ENCODE measurements around the gene CIT.
"Not testable (repeated sequence)": the region's sequence is repeated elsewhere in the genome, so short reads cannot be mapped to it uniquely, and the experiment has no call there.

The CIT gene

DNA sequence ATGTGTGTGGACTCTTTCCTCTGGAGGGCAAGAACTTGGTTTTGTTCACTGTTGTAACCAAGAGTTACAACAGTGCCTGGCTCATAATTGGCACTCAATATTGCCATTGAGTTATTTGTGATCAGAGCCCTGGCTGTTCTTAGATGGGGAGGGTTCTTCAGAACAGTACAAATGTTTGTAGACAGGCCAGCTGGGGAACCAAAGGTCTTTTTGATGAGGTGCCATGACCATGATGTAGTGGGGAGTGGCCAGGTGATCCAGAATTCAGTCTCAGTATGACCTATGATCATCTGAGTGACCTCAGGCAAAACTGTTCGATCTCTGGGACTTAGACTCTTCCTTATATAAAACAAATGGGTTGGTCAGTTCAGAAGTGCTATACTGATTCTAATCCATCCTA lies 212.5 kb downstream of the CIT start:
- TF ChIP-seq, protein P1, sequence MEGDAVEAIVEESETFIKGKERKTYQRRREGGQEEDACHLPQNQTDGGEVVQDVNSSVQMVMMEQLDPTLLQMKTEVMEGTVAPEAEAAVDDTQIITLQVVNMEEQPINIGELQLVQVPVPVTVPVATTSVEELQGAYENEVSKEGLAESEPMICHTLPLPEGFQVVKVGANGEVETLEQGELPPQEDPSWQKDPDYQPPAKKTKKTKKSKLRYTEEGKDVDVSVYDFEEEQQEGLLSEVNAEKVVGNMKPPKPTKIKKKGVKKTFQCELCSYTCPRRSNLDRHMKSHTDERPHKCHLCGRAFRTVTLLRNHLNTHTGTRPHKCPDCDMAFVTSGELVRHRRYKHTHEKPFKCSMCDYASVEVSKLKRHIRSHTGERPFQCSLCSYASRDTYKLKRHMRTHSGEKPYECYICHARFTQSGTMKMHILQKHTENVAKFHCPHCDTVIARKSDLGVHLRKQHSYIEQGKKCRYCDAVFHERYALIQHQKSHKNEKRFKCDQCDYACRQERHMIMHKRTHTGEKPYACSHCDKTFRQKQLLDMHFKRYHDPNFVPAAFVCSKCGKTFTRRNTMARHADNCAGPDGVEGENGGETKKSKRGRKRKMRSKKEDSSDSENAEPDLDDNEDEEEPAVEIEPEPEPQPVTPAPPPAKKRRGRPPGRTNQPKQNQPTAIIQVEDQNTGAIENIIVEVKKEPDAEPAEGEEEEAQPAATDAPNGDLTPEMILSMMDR (IDR thresholded peaks at IDR 0.05; ENCODE audit: low read length, missing control alignments), result no peak
- no peak for DNase-seq (ENCODE audit: low read depth)
- H3K4me3 ChIP-seq (replicated peaks; ENCODE audit: low read depth, low read length), result no peak overlapping the region

DNA sequence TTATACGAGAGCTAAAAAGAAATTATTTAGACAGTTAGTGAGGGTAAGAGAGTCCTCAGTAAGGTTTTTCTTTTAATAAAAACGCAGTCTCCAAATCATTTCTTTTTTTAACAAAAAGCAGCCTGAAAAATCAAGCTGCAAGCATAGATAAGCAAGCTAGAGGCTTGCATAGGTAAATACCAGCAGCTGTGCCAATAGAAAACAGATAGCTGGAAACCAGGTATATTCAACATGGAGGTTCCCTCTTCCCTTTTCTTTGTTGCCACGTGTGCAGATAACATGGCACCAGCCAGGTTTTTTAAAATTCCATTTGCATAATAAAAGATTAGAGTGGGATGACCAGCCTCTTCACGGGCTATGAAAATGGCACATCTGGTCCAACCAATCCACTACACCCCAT lies 215.2 kb downstream of the CIT start:
- no peak overlapping the region for H3K4me3 ChIP-seq (replicated peaks; ENCODE audit: low read depth, low read length)
- TF ChIP-seq, protein P1 (IDR thresholded peaks at IDR 0.05; ENCODE audit: low read length, missing control alignments), result no peak
- no peak for DNase-seq (ENCODE audit: low read depth)

DNA sequence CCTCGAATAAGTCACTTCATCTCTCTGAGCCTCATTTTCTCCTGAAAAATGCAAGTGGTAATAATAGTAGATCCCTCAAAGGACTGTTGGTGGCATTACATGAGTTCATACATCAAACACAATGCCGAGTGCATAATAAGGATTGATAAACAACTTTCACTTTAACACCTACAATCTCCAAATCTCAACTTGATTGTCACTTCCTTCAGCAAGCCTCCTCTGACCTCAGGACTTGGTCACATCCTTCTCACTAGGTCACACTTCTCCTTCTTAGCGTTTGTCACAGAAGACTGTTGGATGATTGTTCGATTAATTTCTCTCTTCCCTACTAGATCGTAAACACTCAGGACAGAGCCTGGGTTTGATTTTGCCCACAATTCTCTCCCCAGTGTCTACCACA lies 217.0 kb downstream of the CIT start:
- H3K4me3 ChIP-seq (replicated peaks; ENCODE audit: low read depth, low read length), result no peak overlapping the region
- TF ChIP-seq, protein P1 (IDR thresholded peaks at IDR 0.05; ENCODE audit: low read length, missing control alignments), result no peak
- no peak for DNase-seq (ENCODE audit: low read depth)

DNA sequence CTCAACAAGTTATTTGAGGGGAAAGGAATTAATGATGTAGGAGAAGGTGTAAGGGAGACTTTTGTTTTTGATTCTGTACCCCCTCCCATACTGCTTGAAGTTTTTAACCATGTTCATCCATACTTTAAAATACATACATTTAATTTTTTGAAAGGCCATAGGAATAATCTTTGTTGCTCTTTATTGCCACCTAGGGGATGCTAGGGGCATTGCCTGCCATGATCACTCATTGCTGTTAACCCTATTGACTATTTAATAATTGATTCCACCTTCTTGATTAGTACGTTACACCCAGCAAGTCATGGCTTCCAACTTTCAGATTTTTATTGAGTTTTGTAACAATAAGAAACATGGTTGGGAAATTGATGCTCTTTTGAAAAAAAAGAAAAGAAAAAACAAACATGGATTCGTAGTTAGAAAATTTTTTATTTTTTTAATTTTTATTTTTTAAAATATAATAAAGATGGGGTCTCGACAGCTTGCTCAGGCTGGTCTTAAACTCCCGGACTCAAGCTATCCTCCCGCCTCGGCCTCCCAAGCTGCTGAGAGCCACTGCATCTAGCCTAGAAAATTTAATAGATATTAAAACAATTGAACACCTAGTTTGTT lies 217.7 kb downstream of the CIT start:
- peak; percentile 45 for DNase-seq (ENCODE audit: low read depth)
- TF ChIP-seq, protein P1 (IDR thresholded peaks at IDR 0.05; ENCODE audit: low read length, missing control alignments), result peak; percentile 96
- H3K4me3 ChIP-seq (replicated peaks; ENCODE audit: low read depth, low read length), result no peak overlapping the region

DNA sequence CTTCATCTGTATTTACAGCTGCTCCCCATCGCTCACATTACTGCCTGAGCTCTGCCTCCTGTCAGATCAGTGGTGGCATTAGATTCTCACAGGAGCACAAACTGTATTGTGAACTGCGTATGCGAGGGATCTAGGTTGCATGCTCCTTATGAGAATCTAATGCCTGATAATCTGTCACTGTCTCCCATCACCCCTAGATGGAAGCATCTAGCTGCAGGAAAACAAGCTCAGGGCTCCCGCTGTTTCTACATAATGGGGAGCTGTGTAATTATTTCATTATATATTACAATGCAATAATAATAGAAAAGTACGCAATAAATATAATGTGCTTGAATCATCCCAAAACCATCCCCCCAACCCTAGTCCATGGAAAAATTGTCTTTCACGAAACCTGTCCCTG lies 219.0 kb downstream of the CIT start:
- TF ChIP-seq, protein P1 (IDR thresholded peaks at IDR 0.05; ENCODE audit: low read length, missing control alignments), result peak; percentile 4
- H3K4me3 ChIP-seq (replicated peaks; ENCODE audit: low read depth, low read length); DNase-seq (ENCODE audit: low read depth): not testable (repeated sequence)

DNA sequence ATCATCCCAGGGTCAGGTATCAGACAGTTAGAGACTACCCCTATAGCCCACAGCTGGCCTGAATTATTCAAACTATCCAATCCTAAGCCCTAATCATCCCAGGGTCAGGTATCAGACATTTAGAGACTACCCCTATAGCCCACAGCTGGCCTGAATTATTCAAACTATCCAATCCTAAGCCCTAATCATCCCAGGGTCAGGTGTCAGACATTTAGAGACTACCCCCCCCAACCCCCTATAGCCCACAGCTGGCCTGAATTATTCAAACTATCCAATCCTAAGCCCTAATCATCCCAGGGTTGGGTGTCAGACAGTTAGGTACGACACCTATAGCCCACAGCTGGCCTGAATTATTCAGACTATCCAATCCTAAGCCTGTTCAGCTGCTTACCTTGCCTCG lies 220.1 kb downstream of the CIT start:
- DNase-seq (ENCODE audit: low read depth); H3K4me3 ChIP-seq (replicated peaks; ENCODE audit: low read depth, low read length): not testable (repeated sequence)

DNA sequence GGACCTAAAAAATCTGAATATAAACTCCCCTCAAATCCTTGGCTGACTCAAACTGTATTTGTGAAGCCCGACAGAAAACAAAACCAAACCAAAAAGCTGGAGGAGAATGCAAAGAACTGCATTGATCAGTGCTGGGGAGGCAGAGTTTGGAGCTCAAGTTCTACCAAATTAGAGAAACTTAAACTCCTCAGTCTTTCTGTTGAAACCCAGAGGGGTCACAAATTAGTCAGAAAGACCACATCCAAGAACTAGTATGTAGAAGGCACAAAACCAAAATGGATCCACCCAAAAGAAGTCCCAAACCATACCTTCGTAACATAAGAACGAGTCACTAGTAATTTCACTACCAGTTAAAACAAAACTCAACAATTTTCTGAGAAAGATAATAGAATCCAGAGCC lies 224.5 kb downstream of the CIT start:
- DNase-seq (ENCODE audit: low read depth), result no peak
- no peak overlapping the region for H3K4me3 ChIP-seq (replicated peaks; ENCODE audit: low read depth, low read length)
- TF ChIP-seq, protein P1 (IDR thresholded peaks at IDR 0.05; ENCODE audit: low read length, missing control alignments), result no peak
